Natural killer cell (primary cell): ENCODE measurements around the gene ATP2A1. TPM values are rescaled to one million over a fixed set of nuclear protein-coding genes. Genes with fewer than 3 reads are reported as not detected.

Experiments used
- ATAC-seq, 3 donors: fragments of 150-1000 bp in 2 of 3; fragments of 200-7000 bp in 1 of 3; cut with Tn5 transposase; 1 replicate in 1 of 3; 2 replicates in 2 of 3; pipeline ENCODE4 v1.10.0; 2021; ENCODE audit warnings: mild to moderate bottlenecking in 2 of 3, moderate library complexity in 2 of 3
- DNase-seq, 2 donors: peaks; one replicate each; pipeline versions ENCODE4 v3.0.0 to v3.0.0-alpha.2; 2013 to 2021; ENCODE audit warnings: mixed read lengths in 1 of 2
- H3K27ac ChIP-seq: one replicate; pipeline ENCODE4 v1.5.1; 2013; ENCODE audit warnings: mild to moderate bottlenecking, low read length
- H3K27me3 ChIP-seq: one replicate; pipeline ENCODE4 v1.6.1; 2013; ENCODE audit warnings: low read length; ENCODE audit not compliant: control insufficient read depth, insufficient read depth
- H3K36me3 ChIP-seq: one replicate; pipeline ENCODE4 v1.6.1; 2013; ENCODE audit warnings: low read length; ENCODE audit not compliant: control insufficient read depth, insufficient read depth
- H3K4me1 ChIP-seq: one replicate; pipeline ENCODE4 v1.6.1; 2013; ENCODE audit warnings: low read length; ENCODE audit not compliant: control insufficient read depth, insufficient read depth
- H3K4me3 ChIP-seq: one replicate; pipeline ENCODE4 v1.5.1; 2013; ENCODE audit warnings: low read length
- H3K9me3 ChIP-seq: one replicate; pipeline ENCODE4 v1.6.1; 2013; ENCODE audit warnings: low read length; ENCODE audit not compliant: control insufficient read depth, insufficient read depth
- H3K27ac Mint-ChIP-seq, 2 donors: one replicate each; pipeline ENCODE4 v1.8.0; 2022; ENCODE audit warnings: mild to moderate bottlenecking in 2 of 2, mixed read lengths in 2 of 2, moderate library complexity in 1 of 2
- H3K27me3 Mint-ChIP-seq, 2 donors: one replicate each; pipeline ENCODE4 v1.8.0; 2022; ENCODE audit warnings: low read depth in 2 of 2, mixed read lengths in 2 of 2
- H3K36me3 Mint-ChIP-seq: one replicate; pipeline ENCODE4 v1.8.0; 2022; ENCODE audit warnings: mixed read lengths
- H3K4me1 Mint-ChIP-seq, 2 donors: one replicate each; pipeline ENCODE4 v1.8.0; 2022; ENCODE audit warnings: mixed read lengths in 2 of 2
- H3K4me3 Mint-ChIP-seq: one replicate; pipeline ENCODE4 v1.8.0; 2022; ENCODE audit warnings: mild to moderate bottlenecking, moderate library complexity, mixed read lengths
- H3K9me3 Mint-ChIP-seq, 2 donors: one replicate each; pipeline ENCODE4 v1.8.0; 2022; ENCODE audit warnings: mixed read lengths in 2 of 2
- CTCF ChIP-seq: fragments of 200-600 bp; IDR thresholded peaks from one replicate; pipeline ENCODE4 v1.8.0; 2022; ENCODE audit warnings: antibody characterized with exemption
- WGBS: methylation state at CpG from one replicate; pipeline ENCODE4 v1.1.7; 2013; ENCODE audit warnings: missing lambda C conversion rate; ENCODE audit not compliant: insufficient coverage; 5-methylcytosine and 5-hydroxymethylcytosine counted together
- intact Hi-C: fragments of 100-400 bp; cut with micrococcal nuclease; formaldehyde crosslinking; loops from one replicate; pipeline ENCODE4 v1.14.2; 2022
- total RNA-seq, 4 donors: library from RNA; stranded (reverse); fragments of 120-200 nt in 1 of 4; gene quantifications; one replicate each; pipeline versions ENCODE4 v1.2.3 to v1.2.4, GENCODE V29; 2013 to 2022

The ATP2A1 gene
- total RNA-seq, 3 donors from 2014 or later (not counting 1 experiment from before 2014, with no cell fraction given): 0.75 to 2.5 (median 1.3) TPM

DNA sequence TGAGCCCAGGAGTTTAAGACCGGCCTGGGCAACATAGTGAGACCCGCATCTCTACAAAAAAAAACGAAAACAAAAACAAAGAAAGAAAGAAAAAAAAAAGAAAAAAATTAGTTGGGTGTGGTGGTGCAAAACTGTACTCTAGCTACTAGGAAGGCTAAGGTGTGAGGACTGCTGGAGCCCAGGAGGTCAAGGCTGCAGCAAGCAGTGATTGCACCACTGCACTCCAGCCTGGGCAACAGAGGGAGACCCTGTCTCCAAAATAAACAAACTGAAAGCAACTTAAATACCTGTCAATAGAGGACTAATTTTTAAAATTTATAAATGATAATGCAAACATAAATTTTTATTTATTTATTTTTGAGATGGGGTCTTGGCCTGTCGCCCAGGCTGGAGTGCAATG, 17.3 kb downstream of the ATP2A1 start:
- ATAC-seq: no peak

DNA sequence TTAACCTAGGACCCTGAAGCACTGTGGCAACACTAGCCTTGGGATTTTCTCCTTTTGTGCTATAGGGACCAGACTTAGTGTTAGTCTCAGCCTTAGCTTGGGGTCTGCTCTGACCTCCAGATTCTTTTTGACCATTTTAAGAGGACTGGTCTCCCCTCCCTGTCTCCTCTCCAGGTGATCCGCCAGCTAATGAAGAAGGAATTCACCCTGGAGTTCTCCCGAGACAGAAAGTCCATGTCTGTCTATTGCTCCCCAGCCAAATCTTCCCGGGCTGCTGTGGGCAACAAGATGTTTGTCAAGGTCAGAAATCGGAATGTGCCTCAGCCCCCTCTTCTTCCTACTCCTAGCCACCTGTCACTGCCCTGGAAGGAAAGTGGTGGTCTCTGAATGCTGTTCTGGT, 19.5 kb downstream of the ATP2A1 start:
- Mint-ChIP-seq H3K36me3 (no peaks in the 10 kb centered on the region), H3K4me1 (peaks cover 9 to 16% of the 10 kb centered on the region in 2 donors), H3K27ac (no peak overlapping the region), H3K9me3 (no peaks in the 10 kb centered on the region), H3K4me3 (no peak overlapping the region), H3K27me3 (no peaks in the 10 kb centered on the region)
- intact Hi-C loops: no loop called here
- 98% methylated on average over 4 of the region's 4 CpGs for WGBS
- Histone ChIP-seq H3K9me3 (no peaks in the 10 kb centered on the region), H3K4me3 (no peak overlapping the region), H3K27ac (no peak overlapping the region), H3K4me1 (peaks cover 22% of the 10 kb centered on the region), H3K36me3 (no peaks in the 10 kb centered on the region), H3K27me3 (no peaks in the 10 kb centered on the region)
- no peak for ATAC-seq
- no peak for DNase-seq
- TF ChIP-seq CTCF: no peak

More for the DNA sequence above, 17.3 kb downstream of the ATP2A1 start:
- Mint-ChIP-seq H3K27ac (no peak overlapping the region), H3K27me3 (no peaks in the 10 kb centered on the region), H3K36me3 (no peaks in the 10 kb centered on the region), H3K9me3 (no peaks in the 10 kb centered on the region), H3K4me3 (no peak overlapping the region), H3K4me1 (peaks cover 21 to 23% of the 10 kb centered on the region in 2 donors)
- no peak for TF ChIP-seq CTCF
- H3K4me3 ChIP-seq: no peak overlapping the region
- 91% methylated on average over 4 of the region's 4 CpGs for WGBS
- intact Hi-C loops: no loop called here
- H3K9me3 ChIP-seq: no peaks in the 10 kb centered on the region
- DNase-seq: no peak
- H3K36me3 ChIP-seq: no peaks in the 10 kb centered on the region
- H3K27me3 ChIP-seq: no peaks in the 10 kb centered on the region
- H3K4me1 ChIP-seq: peaks cover 28% of the 10 kb centered on the region
- H3K27ac ChIP-seq: no peak overlapping the region

GRCh38 chr16:28898266-28898665, 20.0 kb downstream of the ATP2A1 start:
- ATAC-seq: no peak
- Histone ChIP-seq H3K36me3 (no peaks in the 10 kb centered on the region), H3K4me1 (peaks cover 22% of the 10 kb centered on the region), H3K9me3 (no peaks in the 10 kb centered on the region), H3K27me3 (no peaks in the 10 kb centered on the region), H3K27ac (no peak overlapping the region), H3K4me3 (no peak overlapping the region)
- H3K4me3 Mint-ChIP-seq: no peak overlapping the region
- H3K36me3 Mint-ChIP-seq: no peaks in the 10 kb centered on the region
- no peak overlapping the region for H3K27ac Mint-ChIP-seq
- DNase-seq: no peak
- H3K27me3 Mint-ChIP-seq: no peaks in the 10 kb centered on the region
- WGBS: 96% methylated on average over 15 of the region's 15 CpGs
- intact Hi-C loops: no loop called here
- no peaks in the 10 kb centered on the region for H3K9me3 Mint-ChIP-seq
- TF ChIP-seq CTCF: no peak
- H3K4me1 Mint-ChIP-seq: peaks cover 5 to 16% of the 10 kb centered on the region in 2 donors

GRCh38 chr16:28898942-28899341, 20.7 kb downstream of the ATP2A1 start:
- peaks cover 16% of the 10 kb centered on the region for H3K4me1 ChIP-seq
- TF ChIP-seq CTCF: no peak
- Mint-ChIP-seq H3K27ac (no peak overlapping the region), H3K27me3 (no peaks in the 10 kb centered on the region), H3K4me3 (no peak overlapping the region), H3K36me3 (no peaks in the 10 kb centered on the region), H3K4me1 (peaks cover 5 to 18% of the 10 kb centered on the region in 2 donors), H3K9me3 (no peaks in the 10 kb centered on the region)
- DNase-seq (no peak), ATAC-seq (no peak)
- H3K36me3 ChIP-seq: no peaks in the 10 kb centered on the region
- H3K9me3 ChIP-seq: no peaks in the 10 kb centered on the region
- H3K27ac ChIP-seq: no peak overlapping the region
- WGBS: 97% methylated on average over 4 of the region's 4 CpGs
- no peak overlapping the region for H3K4me3 ChIP-seq
- intact Hi-C loops: no loop called here
- H3K27me3 ChIP-seq: no peaks in the 10 kb centered on the region
